ENCODE data around the gene WASHC1.
"Not testable (repeated sequence)": the region's sequence is repeated elsewhere in the genome, so short reads cannot be mapped to it uniquely, and the experiment has no call there.

WASHC1 gene

DNA sequence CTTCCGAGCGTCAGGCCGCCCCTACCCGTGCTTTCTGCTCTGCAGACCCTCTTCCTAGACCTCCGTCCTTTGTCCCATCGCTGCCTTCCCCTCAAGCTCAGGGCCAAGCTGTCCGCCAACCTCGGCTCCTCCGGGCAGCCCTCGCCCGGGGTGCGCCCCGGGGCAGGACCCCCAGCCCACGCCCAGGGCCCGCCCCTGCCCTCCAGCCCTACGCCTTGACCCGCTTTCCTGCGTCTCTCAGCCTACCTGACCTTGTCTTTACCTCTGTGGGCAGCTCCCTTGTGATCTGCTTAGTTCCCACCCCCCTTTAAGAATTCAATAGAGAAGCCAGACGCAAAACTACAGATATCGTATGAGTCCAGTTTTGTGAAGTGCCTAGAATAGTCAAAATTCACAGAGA is at the start of gene WASHC1:
WASHC1 (minus strand) TSS at position 101 of the 400 bp plus-strand sequence. CDS start 4,457 bp downstream, outside the sequence.
- not testable (repeated sequence) for DNase-seq (ENCODE audit: low spot score)
- H3K4me3 ChIP-seq, result peak within 1 kb of the TSS; percentile 68

DNA sequence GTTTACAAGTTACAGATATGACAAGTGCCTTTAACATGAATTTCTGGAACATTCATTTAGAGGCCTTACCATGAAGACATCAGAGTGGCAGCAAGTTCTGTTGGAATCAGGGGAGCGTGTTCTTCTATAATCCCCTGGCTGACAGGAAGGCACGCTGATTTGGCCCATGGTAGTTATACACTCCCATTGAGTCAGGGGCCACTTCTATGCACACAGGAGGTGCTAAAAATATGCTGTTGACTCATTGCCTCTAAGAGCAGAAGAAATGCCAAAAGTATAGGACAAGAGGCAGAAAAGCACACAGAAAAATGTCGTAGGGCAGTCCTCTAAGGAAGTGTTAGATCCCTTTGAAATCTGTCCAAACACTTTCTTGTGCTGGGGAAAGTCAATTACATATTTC is 49.1 kb upstream of the WASHC1 start:
- not testable (repeated sequence) for H3K27ac ChIP-seq; H3K4me3 ChIP-seq; DNase-seq (ENCODE audit: low spot score)

More for the DNA sequence above, at the start of gene WASHC1:
- H3K27ac ChIP-seq, result not testable (repeated sequence)

DNA sequence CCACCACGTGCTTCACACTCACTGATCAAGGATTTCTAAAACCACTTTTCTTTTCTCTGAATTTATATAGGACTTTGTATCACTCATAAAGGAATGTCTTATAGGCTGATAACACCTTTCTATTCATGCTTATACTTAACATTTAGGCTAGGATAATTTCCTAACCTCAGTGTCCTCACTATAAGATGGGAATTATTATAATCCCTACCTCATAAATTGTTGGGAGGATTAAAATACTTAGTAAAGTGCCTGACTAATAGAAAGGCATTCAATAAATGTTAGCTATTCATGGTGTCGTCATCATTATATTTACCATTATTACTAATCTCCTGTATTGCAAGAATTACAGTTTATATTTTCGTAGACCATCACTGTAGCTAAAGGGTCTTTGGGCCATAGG is 47.1 kb upstream of the WASHC1 start:
- DNase-seq (ENCODE audit: low spot score); H3K4me3 ChIP-seq; H3K27ac ChIP-seq: not testable (repeated sequence)

- Histone ChIP-seq H3K4me3 (peak overlapping the region; percentile 69), H3K27ac (peak overlapping the region in 1 of 2 donors; percentile 41)
- DNase-seq (ENCODE audit: low spot score), result not testable (repeated sequence)
Observed at GRCh38 chr9:73900-74525, 44.8 kb upstream of the WASHC1 start.

DNA sequence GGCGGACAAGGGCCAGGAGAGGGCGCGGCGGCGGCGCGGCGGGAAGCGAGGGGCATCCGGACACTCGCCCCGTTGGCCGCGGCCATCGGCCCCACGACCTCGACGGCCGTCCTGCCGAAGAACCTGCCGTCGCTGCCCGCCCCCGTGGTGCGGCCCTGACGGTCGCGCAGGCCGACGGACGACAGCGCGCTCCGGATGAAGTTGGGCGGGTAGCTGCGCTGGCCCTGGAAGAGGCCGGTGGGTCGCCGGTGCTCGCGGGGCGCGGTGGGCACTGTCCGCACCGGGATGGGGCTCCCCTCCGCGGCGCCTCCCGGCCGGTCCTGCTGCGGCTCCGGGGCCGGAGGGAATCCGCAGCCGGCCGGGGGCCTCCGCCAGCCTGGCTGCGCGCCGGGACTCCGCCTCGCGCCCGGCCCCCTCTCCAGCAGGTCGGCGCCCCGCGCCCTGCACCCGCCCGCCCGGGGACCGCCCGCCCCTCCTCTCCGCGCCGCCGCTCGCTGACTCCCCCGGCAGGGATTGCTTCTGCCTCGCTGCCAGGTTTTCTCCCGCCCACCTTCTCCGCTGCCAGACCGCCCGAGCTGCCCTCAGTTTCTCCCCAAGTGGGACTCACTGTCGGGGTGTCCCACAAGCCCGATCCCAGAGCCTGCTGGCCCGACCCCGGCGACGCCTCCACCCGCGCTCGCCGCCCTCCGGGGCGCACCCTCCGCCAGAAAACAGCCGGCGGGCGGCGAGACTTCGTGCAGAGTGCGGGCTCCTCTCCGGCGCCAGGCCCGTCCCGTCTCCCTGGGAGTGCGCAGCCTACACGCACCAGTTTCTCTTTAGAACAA is 44.0 kb upstream of the WASHC1 start:
- Histone ChIP-seq H3K27ac (peak overlapping the region in 1 of 2 donors; percentile 41), H3K4me3 (peak overlapping the region; percentile 69)
- not testable (repeated sequence) for DNase-seq (ENCODE audit: low spot score)

GRCh38 chr9:63031-63629 is 33.9 kb upstream of the WASHC1 start:
- not testable (repeated sequence) for H3K27ac ChIP-seq; DNase-seq (ENCODE audit: low spot score)
- peak overlapping the region; percentile 17 for H3K4me3 ChIP-seq

DNA sequence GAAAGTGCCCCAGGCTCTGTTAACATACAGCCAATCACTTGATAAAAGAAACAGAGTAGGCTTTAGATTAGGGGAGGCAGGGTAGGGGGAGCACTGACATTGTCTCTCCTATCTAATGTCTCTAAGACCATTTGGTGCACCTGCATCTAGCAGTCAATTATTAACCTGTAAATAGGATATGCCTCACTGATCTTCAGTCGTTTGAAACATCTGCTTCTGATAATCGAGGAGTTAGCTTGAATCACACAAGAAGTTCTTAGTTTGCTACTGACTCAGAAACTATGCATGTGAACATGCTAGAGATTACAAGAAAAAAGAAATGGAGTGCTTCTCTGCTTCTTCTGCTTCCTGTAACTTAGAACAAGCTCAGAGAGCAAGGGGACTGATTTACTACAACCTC is 23.4 kb upstream of the WASHC1 start:
- H3K27ac ChIP-seq; DNase-seq (ENCODE audit: low spot score); H3K4me3 ChIP-seq: not testable (repeated sequence)

- DNase-seq (ENCODE audit: low spot score); H3K27ac ChIP-seq; H3K4me3 ChIP-seq: not testable (repeated sequence)
Observed at GRCh38 chr9:48190-48842, 19.1 kb upstream of the WASHC1 start.

GRCh38 chr9:46639-47271 is 17.5 kb upstream of the WASHC1 start:
- DNase-seq (ENCODE audit: low spot score); H3K27ac ChIP-seq; H3K4me3 ChIP-seq: not testable (repeated sequence)

GRCh38 chr9:46164-46563 is 16.9 kb upstream of the WASHC1 start:
- DNase-seq (ENCODE audit: low spot score); H3K4me3 ChIP-seq: not testable (repeated sequence)

DNA sequence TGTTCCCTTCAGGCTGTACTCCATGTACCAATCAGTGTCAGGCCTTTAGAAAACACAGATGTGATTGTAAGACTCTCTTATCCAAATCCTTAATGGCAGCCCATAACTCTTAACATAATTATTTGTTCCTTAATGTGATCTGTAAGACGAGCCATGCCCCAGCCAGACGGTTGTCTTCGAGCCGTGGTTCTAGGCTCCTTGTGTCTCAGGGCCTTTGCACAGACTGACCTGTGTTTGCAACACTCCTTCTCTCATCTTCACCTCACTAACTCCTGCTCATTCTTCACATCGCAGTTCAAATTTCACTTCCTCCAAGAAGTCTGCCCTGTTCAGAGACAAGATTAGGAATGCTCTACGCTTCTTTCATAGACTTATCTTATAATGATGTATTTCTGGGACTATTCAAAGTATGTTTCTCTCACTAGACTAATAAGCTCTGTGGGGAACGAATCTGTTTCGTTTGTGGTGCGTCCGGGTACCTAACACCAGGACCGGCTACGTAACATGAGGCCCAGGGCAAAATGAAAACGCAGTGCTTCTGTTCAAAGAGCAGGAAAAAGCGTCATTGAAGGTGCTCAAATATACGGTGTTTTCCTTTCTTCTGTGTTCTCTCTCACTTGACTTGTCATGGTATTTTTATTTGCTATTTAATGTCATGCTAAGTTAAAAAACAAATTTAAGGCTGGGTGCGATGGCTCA is 16.1 kb upstream of the WASHC1 start:
- DNase-seq (ENCODE audit: low spot score), result peak; percentile 45
- H3K27ac ChIP-seq, H3K4me3 ChIP-seq: not testable (repeated sequence)

More at GRCh38 chr9:46164-46563, 16.9 kb upstream of the WASHC1 start:
- H3K27ac ChIP-seq, result not testable (repeated sequence)

DNA sequence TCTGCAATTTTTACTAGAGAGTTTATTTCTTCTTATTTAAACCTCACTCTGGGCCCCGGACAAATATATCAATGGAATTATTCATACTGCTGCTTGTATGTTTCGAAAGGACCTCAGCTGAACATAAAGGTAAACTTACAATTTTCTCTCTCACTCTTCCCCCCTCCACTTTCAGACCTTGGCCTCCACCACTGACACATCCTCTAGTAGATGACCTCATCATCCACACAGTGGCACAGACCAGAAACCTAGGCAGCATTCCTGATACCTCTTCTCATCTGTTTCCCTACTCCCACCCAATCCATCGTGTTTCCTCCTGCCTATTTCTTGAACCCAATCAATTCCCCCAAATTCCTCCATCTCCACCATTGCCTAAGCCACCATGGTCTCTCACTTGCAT is 15.2 kb upstream of the WASHC1 start:
- H3K4me3 ChIP-seq; DNase-seq (ENCODE audit: low spot score); H3K27ac ChIP-seq: not testable (repeated sequence)

- H3K4me3 ChIP-seq; H3K27ac ChIP-seq; DNase-seq (ENCODE audit: low spot score): not testable (repeated sequence)
Observed at GRCh38 chr9:43636-44035, 14.4 kb upstream of the WASHC1 start.

- not testable (repeated sequence) for H3K4me3 ChIP-seq, H3K27ac ChIP-seq
- DNase-seq (ENCODE audit: low spot score), result peak; percentile 28
Observed at GRCh38 chr9:43116-43515, 13.9 kb upstream of the WASHC1 start.

GRCh38 chr9:41819-42218 is 12.6 kb upstream of the WASHC1 start:
- H3K27ac ChIP-seq; DNase-seq (ENCODE audit: low spot score); H3K4me3 ChIP-seq: not testable (repeated sequence)

DNA sequence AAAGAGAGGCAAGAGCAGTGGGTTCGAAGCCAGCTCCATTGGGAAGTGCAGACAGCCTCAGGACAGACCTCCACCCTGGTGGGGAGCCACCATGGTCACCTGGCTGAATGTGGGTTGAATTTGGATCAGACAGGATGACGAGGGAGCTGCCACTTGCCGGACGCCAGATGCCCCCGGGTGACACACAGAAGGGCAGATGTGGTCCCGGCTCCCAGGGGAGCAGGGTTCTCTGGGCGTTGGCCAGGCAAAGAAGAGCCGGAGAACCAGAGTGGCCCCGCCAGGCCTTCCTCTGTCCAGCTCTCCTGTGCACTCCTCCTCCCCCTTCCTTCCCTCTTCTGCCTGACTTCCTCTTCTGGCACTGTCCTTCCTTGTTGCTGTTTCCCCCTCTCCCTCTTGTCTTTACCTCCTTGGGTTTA is 12.0 kb upstream of the WASHC1 start:
- peak; percentile 70 for DNase-seq (ENCODE audit: low spot score)
- not testable (repeated sequence) for H3K4me3 ChIP-seq, H3K27ac ChIP-seq

DNA sequence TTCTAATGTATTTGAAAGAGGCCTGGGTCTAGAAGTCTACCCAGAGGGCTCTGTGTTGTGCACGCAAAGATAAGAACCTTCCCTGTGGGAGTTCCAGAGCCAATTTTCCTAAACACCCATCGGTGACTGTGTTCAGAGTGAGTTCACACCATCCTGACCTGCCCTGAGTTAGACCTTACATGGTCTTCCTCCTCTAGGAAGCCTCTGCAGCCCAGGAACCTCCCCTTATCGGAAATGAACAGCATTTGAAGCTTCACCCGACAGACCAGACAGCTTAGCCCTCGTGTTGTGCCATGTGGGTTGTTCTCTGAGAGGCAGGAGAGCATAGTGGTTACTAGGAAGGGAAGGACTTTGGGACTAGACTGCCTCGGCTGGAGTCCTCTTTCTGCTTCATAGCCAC is 3.1 kb upstream of the WASHC1 start:
- not testable (repeated sequence) for DNase-seq (ENCODE audit: low spot score); H3K27ac ChIP-seq; H3K4me3 ChIP-seq

GRCh38 chr9:28775-29174 is 481 bp downstream of the WASHC1 start:
- DNase-seq (ENCODE audit: low spot score); H3K27ac ChIP-seq: not testable (repeated sequence)
- H3K4me3 ChIP-seq, result peak overlapping the region; percentile 68

Measured in coronary artery (tissue), 2 donors.